Measurements from ENCODE around the gene GSTO1. TPM values are rescaled to one million over a fixed set of nuclear protein-coding genes. Genes with fewer than 3 reads are reported as not detected.

GSTO1 gene
- total and polyA plus RNA-seq, 9 of the 15 experiments (the other 6 are each of a cell fraction or from before 2014, with no cell fraction given), result 136 to 592 (median 237) TPM

GRCh38 chr10:104304356-104304745, 49.7 kb downstream of the GSTO1 start:
- intact Hi-C loops (cut with micrococcal nuclease) (no loop called here), in situ Hi-C loops (cut with MboI) (no loop called here)
- Histone ChIP-seq H3K36me3 (ENCODE audit: control insufficient read depth, insufficient read depth, low read length) (no peaks in the 10 kb centered on the region; the same call in 2 of the 3 replicates), H3K9ac (ENCODE audit: insufficient read depth in 1 of 2, low read depth in 2 of 2, low read length in 2 of 2) (no peak overlapping the region), H3K9me1 (ENCODE audit: control insufficient read depth, insufficient read depth, low read length) (no peaks in the 10 kb centered on the region), H3K27me3 (ENCODE audit: control insufficient read depth in 2 of 2, insufficient read depth in 2 of 2, low read length in 2 of 2) (peaks cover 0 to 2% of the 10 kb centered on the region in 2 experiments; a peak in 1 of 5 replicates), H3K79me2 (ENCODE audit: control insufficient read depth, insufficient read depth, low read length) (no peaks in the 10 kb centered on the region), H3K27ac (ENCODE audit: extremely low read depth, low read depth, low read length) (no peak overlapping the region), H3K4me3 (no peak overlapping the region), H3K4me2 (ENCODE audit: insufficient read depth, low read length) (no peak overlapping the region), H2AFZ (ENCODE audit: low read depth, low read length) (no peak overlapping the region), H3K9me3 (replicated peaks; ENCODE audit: control insufficient read depth, insufficient read depth, low read depth, low read length) (no peaks in the 10 kb centered on the region; the same call in 1 of the 2 replicates), H4K20me1 (replicated peaks; ENCODE audit: control insufficient read depth, insufficient read depth, low read length) (no peaks in the 10 kb centered on the region), H3K4me1 (replicated peaks in 1 of 2; ENCODE audit: control insufficient read depth in 2 of 2, insufficient read depth in 2 of 2, low read length in 2 of 2) (no peaks in the 10 kb centered on the region; a peak in 3 of 5 replicates)
- no TSS peak for BruUV-seq (replicated peaks)
- ATAC-seq (no peak), FAIRE-seq (no peak), DNase-seq (ENCODE audit: extremely low read depth in 1 of 4, low spot score in 3 of 4) (no peak)
- WGBS (ENCODE audit: insufficient coverage, low coverage, missing lambda C conversion rate), result 49% methylated on average over 4 of the region's 4 CpGs
- no peak for TF ChIP-seq BMI1 (IDR thresholded peaks at IDR 0.05; ENCODE audit: low read length)
- 0 out of 2 replicates have a peak, but pooled peaks have one; percentile 11 for TF ChIP-seq BCOR (IDR thresholded peaks at IDR 0.05)
- TF ChIP-seq ZNF507 (tag; conservative IDR thresholded peaks at IDR 0.05), result no peak
- TF ChIP-seq RBM25 (IDR thresholded peaks at IDR 0.05; ENCODE audit: low read depth, low read length, severe bottlenecking), result peak; percentile 38
- TF ChIP-seq NR0B1 (IDR thresholded peaks at IDR 0.05; ENCODE audit: partially characterized antibody), result no peak
- POLR2A ChIA-PET, result no interaction called here
- CTCF ChIA-PET (ENCODE audit: low intra/inter-chr PET ratio), result interaction anchor here (2.5 kb wide), 1 partner anchor 46 kb away, joined by 11 read pairs; no protein-coding TSS in a partner anchor
